Osteoblast (primary cell): ENCODE data around the gene JAZF1. TPM values are rescaled to one million over a fixed set of nuclear protein-coding genes. Genes with fewer than 3 reads are reported as not detected.

ENCODE experiments used
- DNase-seq: peaks from one replicate; pipeline ENCODE4 v3.0.0; 2011; ENCODE audit warnings: low spot score, mixed read lengths; ENCODE audit not compliant: insufficient read length; ENCODE audit errors: missing footprints
- H2AFZ ChIP-seq: 2 replicates; pipeline ENCODE4 v1.6.0; 2011; ENCODE audit warnings: mild to moderate bottlenecking, low read length
- H3K27ac ChIP-seq: 2 replicates; pipeline ENCODE4 v1.5.1; 2011; ENCODE audit warnings: mild to moderate bottlenecking, low read depth, low read length, moderate library complexity
- H3K27me3 ChIP-seq: 2 replicates; pipeline ENCODE4 v1.6.0; 2012; ENCODE audit warnings: mild to moderate bottlenecking, control low read depth, inconsistent platforms, low read length, moderate library complexity; ENCODE audit not compliant: insufficient read depth
- H3K36me3 ChIP-seq: 2 replicates; pipeline ENCODE4 v1.5.1; 2011; ENCODE audit warnings: mild to moderate bottlenecking, low read length, control low read depth, moderate library complexity; ENCODE audit not compliant: insufficient read depth
- H3K4me1 ChIP-seq: 2 replicates; pipeline ENCODE4 v1.5.1; 2011; ENCODE audit warnings: mild to moderate bottlenecking, low read length, control low read depth, moderate library complexity; ENCODE audit not compliant: insufficient read depth
- H3K4me2 ChIP-seq: 2 replicates; pipeline ENCODE4 v1.6.0; 2011; ENCODE audit warnings: mild to moderate bottlenecking, low read length; ENCODE audit not compliant: insufficient read depth
- H3K4me3 ChIP-seq: fragments of 200-600 bp; sonication (generic); 3 replicates; pipeline ENCODE4 v1.5.1; 2012; ENCODE audit warnings: mild to moderate bottlenecking, low read length, inconsistent platforms; ENCODE audit not compliant: insufficient read depth
- H3K79me2 ChIP-seq: 2 replicates; pipeline ENCODE4 v1.6.0; 2012; ENCODE audit warnings: mild to moderate bottlenecking, low read length, control low read depth, inconsistent platforms; ENCODE audit not compliant: insufficient read depth
- H3K9me3 ChIP-seq: 2 replicates; pipeline ENCODE4 v1.5.1; 2011; ENCODE audit warnings: low read depth, low read length, control low read depth
- H4K20me1 ChIP-seq: 2 replicates; pipeline ENCODE4 v1.6.0; 2012; ENCODE audit warnings: mild to moderate bottlenecking, low read length, control low read depth; ENCODE audit not compliant: insufficient read depth
- total RNA-seq: library from RNA; depleted of rRNA; stranded (reverse); fragments of >200 nt; gene quantifications from 2 replicates; pipeline ENCODE4 v1.2.3, GENCODE V29; 2012
- TF ChIP-seq, protein P1 (sequence below): IDR thresholded peaks from 2 replicates; pipeline ENCODE4 v1.5.1; 2011; ENCODE audit warnings: mild to moderate bottlenecking, low read depth, low read length, moderate library complexity; ENCODE audit errors: extremely low read depth

Gene JAZF1
- total RNA-seq, 1 donor, result 15.9 TPM

DNA sequence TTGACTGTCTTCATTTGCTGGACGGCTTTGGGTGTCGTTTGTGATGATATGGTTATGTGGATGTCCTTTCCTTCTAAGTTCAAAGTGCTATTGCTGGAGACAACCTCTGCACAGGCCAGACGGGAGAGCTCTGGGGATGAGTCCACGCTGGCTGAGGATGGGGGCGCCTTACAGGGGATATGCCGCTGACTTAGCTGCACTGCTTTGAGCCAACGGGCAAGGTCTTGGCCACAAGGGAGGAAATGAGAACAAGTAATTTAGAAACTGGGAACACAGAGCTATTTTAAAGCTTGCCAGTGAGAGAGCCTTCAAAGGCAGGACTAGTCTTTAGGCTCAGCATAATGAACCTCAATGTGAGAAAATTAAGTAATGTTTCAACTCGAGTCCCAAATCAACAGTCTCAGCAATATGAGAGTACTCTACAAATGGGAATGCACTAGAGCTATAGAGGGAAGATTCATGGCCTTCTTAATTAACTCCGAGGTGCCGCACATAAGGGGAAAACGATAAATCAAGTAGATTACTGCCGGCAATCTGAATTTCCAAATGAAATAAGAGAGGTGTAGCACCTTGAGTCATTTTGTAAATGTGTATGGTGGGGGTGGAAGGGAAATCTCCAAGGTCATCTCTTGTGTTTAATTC, 209.3 kb downstream of the JAZF1 start:
- Histone ChIP-seq H3K4me3 (no peak overlapping the region), H3K4me1 (peaks cover 3% of the 10 kb centered on the region), H3K79me2 (peaks cover 6% of the 10 kb centered on the region), H4K20me1 (peaks cover 15% of the 10 kb centered on the region), H3K27ac (no peak overlapping the region), H3K4me2 (no peak overlapping the region), H3K27me3 (no peaks in the 10 kb centered on the region), H2AFZ (no peak overlapping the region), H3K9me3 (no peaks in the 10 kb centered on the region), H3K36me3 (no peaks in the 10 kb centered on the region)
- TF ChIP-seq, protein P1, sequence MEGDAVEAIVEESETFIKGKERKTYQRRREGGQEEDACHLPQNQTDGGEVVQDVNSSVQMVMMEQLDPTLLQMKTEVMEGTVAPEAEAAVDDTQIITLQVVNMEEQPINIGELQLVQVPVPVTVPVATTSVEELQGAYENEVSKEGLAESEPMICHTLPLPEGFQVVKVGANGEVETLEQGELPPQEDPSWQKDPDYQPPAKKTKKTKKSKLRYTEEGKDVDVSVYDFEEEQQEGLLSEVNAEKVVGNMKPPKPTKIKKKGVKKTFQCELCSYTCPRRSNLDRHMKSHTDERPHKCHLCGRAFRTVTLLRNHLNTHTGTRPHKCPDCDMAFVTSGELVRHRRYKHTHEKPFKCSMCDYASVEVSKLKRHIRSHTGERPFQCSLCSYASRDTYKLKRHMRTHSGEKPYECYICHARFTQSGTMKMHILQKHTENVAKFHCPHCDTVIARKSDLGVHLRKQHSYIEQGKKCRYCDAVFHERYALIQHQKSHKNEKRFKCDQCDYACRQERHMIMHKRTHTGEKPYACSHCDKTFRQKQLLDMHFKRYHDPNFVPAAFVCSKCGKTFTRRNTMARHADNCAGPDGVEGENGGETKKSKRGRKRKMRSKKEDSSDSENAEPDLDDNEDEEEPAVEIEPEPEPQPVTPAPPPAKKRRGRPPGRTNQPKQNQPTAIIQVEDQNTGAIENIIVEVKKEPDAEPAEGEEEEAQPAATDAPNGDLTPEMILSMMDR, result no peak
- DNase-seq, result no peak

DNA sequence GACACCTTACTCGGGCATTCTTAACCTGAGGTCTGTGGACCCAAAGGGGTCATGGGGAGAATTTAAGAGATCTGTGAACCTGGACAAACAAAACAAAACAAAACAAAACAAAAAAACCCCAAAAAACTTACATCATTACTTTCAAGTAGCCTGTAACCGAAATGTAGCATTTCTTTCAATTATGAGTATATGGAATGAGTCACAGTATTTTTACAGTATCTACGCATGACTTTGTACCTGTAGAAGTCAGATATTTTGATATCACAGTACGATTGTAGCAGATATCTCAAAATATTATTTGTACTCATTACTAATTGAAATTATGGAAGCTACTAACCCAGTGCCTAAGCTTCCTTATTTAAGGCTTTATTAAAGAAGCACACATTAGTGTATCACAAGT, 210.2 kb downstream of the JAZF1 start:
- Histone ChIP-seq H3K79me2 (peaks cover 6% of the 10 kb centered on the region), H3K9me3 (no peaks in the 10 kb centered on the region), H3K27ac (no peak overlapping the region), H3K4me1 (no peaks in the 10 kb centered on the region), H3K36me3 (no peaks in the 10 kb centered on the region), H2AFZ (no peak overlapping the region), H4K20me1 (peaks cover 15% of the 10 kb centered on the region), H3K27me3 (no peaks in the 10 kb centered on the region), H3K4me3 (no peak overlapping the region), H3K4me2 (no peak overlapping the region)
- DNase-seq, result no peak
- TF ChIP-seq, protein P1, result no peak

DNA sequence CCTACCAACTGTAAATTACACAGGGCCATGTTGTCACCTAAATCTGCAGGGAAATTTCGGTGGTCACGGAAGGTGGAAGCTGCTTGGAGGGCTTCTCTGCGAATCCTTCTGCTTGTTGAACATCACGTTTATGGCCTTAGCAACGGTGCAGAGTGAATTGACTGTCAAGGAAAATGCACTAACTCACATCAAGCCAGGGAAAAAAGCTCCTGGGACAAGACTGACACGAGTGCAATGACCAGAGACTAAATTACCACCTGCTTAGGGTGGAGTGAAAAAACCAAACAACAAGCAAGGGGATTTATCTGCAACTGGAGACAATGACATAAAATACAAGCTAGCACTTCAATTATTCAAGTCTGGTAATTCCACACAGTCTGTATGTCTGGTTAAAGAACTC, 211.2 kb downstream of the JAZF1 start:
- H3K36me3 ChIP-seq, result no peaks in the 10 kb centered on the region
- no peak for DNase-seq
- H3K4me1 ChIP-seq, result no peaks in the 10 kb centered on the region
- no peak overlapping the region for H3K4me2 ChIP-seq
- H3K9me3 ChIP-seq, result no peaks in the 10 kb centered on the region
- peaks cover 13% of the 10 kb centered on the region for H4K20me1 ChIP-seq
- H3K27ac ChIP-seq, result no peak overlapping the region
- H3K4me3 ChIP-seq, result no peak overlapping the region
- no peaks in the 10 kb centered on the region for H3K27me3 ChIP-seq
- H2AFZ ChIP-seq, result no peak overlapping the region
- peaks cover 6% of the 10 kb centered on the region for H3K79me2 ChIP-seq
- TF ChIP-seq, protein P1, result no peak

DNA sequence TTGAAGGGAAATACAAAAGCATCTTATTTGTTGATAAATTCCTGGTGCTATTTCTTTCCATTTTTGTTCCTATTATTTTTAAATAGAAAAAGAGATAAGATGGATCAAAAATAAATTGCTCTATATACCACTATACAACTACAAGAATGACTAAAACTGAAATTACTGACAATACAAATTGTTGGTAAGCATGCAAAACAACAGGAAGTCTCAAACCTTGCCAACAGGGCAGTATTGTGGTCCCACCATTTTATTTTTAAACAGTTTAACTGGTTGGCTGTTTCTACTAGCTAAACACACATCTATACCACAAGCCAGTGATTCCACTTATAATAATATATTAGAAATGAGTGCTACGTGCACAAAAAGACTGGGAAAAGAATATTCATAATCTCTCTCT, 213.0 kb downstream of the JAZF1 start:
- TF ChIP-seq, protein P1, result no peak
- Histone ChIP-seq H3K79me2 (peaks cover 6% of the 10 kb centered on the region), H3K4me2 (no peak overlapping the region), H3K4me1 (peaks cover under 1% of the 10 kb centered on the region), H3K27me3 (no peaks in the 10 kb centered on the region), H3K36me3 (no peaks in the 10 kb centered on the region), H3K9me3 (no peaks in the 10 kb centered on the region), H3K4me3 (no peak overlapping the region), H2AFZ (no peak overlapping the region), H3K27ac (no peak overlapping the region), H4K20me1 (peaks cover 9% of the 10 kb centered on the region)
- DNase-seq, result no peak
